Hepatocyte (in vitro differentiated cells): Measurements from ENCODE around the gene TRIOBP. TPM values are rescaled to one million over a fixed set of nuclear protein-coding genes. Genes with fewer than 3 reads are reported as not detected.

Source experiments
- DNase-seq: peaks from one replicate; pipeline ENCODE4 v3.0.0-alpha.2; 2016; ENCODE audit warnings: low spot score
- H2AFZ ChIP-seq: fragments of 200-600 bp; sonication (generic); 2 replicates; pipeline ENCODE4 v1.6.0; 2016; ENCODE audit warnings: antibody characterized with exemption, mild to moderate bottlenecking
- H3K27ac ChIP-seq: fragments of 200-600 bp; sonication (generic); 2 replicates; pipeline ENCODE4 v1.5.1; 2016; ENCODE audit warnings: mild to moderate bottlenecking
- H3K27me3 ChIP-seq: fragments of 200-600 bp; sonication (generic); 2 replicates; pipeline ENCODE4 v1.6.1; 2016
- H3K36me3 ChIP-seq: fragments of 200-600 bp; sonication (generic); replicated peaks from 2 replicates; pipeline ENCODE4 v1.5.1; 2016; ENCODE audit warnings: low read depth; ENCODE audit not compliant: insufficient read depth
- H3K4me1 ChIP-seq: fragments of 200-600 bp; sonication (generic); 2 replicates; pipeline ENCODE4 v1.5.1; 2016; ENCODE audit warnings: mild to moderate bottlenecking, moderate library complexity; ENCODE audit not compliant: insufficient read depth
- H3K4me2 ChIP-seq: fragments of 200-600 bp; sonication (generic); 2 replicates; pipeline ENCODE4 v1.6.0; 2016
- H3K4me3 ChIP-seq: fragments of 200-600 bp; sonication (generic); 2 replicates; pipeline ENCODE4 v1.5.1; 2016; ENCODE audit warnings: mild to moderate bottlenecking
- H3K79me2 ChIP-seq: fragments of 200-600 bp; sonication (generic); 2 replicates; pipeline ENCODE4 v1.6.0; 2017; ENCODE audit warnings: mild to moderate bottlenecking
- H3K9me2 ChIP-seq: fragments of 200-600 bp; sonication (generic); replicated peaks from 2 replicates; pipeline ENCODE4 v1.6.0; 2017; ENCODE audit warnings: mild to moderate bottlenecking; ENCODE audit not compliant: insufficient read depth
- H3K9me3 ChIP-seq: fragments of 200-600 bp; sonication (generic); 2 replicates; pipeline ENCODE4 v1.5.1; 2016; ENCODE audit warnings: low read depth, mild to moderate bottlenecking
- H4K20me1 ChIP-seq: fragments of 200-600 bp; sonication (generic); 2 replicates; pipeline ENCODE4 v1.6.0; 2016; ENCODE audit warnings: mild to moderate bottlenecking; ENCODE audit not compliant: insufficient read depth, poor library complexity, severe bottlenecking
- CTCF ChIP-seq: fragments of 200-600 bp; sonication (generic); IDR thresholded peaks from 2 replicates; pipeline ENCODE4 v1.5.1; 2016; ENCODE audit warnings: antibody characterized with exemption, mild to moderate bottlenecking; ENCODE audit not compliant: poor library complexity
- EZH2 ChIP-seq: fragments of 200-600 bp; sonication (generic); IDR thresholded peaks from 2 replicates; pipeline ENCODE4 v1.6.1; 2016; ENCODE audit warnings: antibody characterized with exemption, mild to moderate bottlenecking, borderline replicate concordance
- EZH2phosphoT487 ChIP-seq: fragments of 200-600 bp; sonication (generic); IDR thresholded peaks from one replicate; pipeline ENCODE4 v1.6.1; 2018; ENCODE audit warnings: antibody characterized with exemption, mild to moderate bottlenecking, low read depth, moderate library complexity; ENCODE audit not compliant: unreplicated experiment, severe bottlenecking
- WGBS: methylation state at CpG from one replicate; pipeline ENCODE4 v1.1.6; 2016; ENCODE audit warnings: low lambda C conversion rate; ENCODE audit errors: missing lambda C conversion rate; 5-methylcytosine and 5-hydroxymethylcytosine counted together
- polyA plus RNA-seq: library from polyadenylated mRNA; unstranded; fragments of >200 nt; fragmentation: Nextera tagmentation; extraction: Ambion mirVana; gene quantifications from 2 replicates; pipeline ENCODE4 v1.2.1, GENCODE V29; 2016
- total RNA-seq: library from RNA; depleted of rRNA; stranded (reverse); fragments of >200 nt; gene quantifications from 2 replicates; pipeline ENCODE4 v1.2.3, GENCODE V29; 2014

TRIOBP gene
- total and polyA plus RNA-seq, 2 experiments from 2014 or later: 57.2 to 96.1 TPM

GRCh38 chr22:37805810-37806277 lies 109.0 kb downstream of the TRIOBP start:
- Histone ChIP-seq H2AFZ (no peak overlapping the region), H3K9me3 (no peaks in the 10 kb centered on the region), H4K20me1 (peaks cover 7% of the 10 kb centered on the region), H3K36me3 (no peaks in the 10 kb centered on the region), H3K27me3 (no peaks in the 10 kb centered on the region), H3K9me2 (no peaks in the 10 kb centered on the region), H3K4me3 (peak overlapping the region; percentile 69), H3K27ac (peak overlapping the region; percentile 88), H3K79me2 (peaks cover 26% of the 10 kb centered on the region), H3K4me1 (peaks cover 29% of the 10 kb centered on the region), H3K4me2 (peak overlapping the region; percentile 93)
- no peak for TF ChIP-seq EZH2
- TF ChIP-seq CTCF: no peak
- no peak for TF ChIP-seq EZH2phosphoT487
- 88% methylated on average over 10 of the region's 10 CpGs for WGBS
- DNase-seq: no peak

GRCh38 chr22:37806409-37807333 lies 109.8 kb downstream of the TRIOBP start:
- H3K9me3 ChIP-seq: no peaks in the 10 kb centered on the region
- peak; percentile 50 for DNase-seq
- H3K27me3 ChIP-seq: no peaks in the 10 kb centered on the region
- WGBS: 6% methylated on average over 19 of the region's 19 CpGs
- peaks cover 26% of the 10 kb centered on the region for H3K79me2 ChIP-seq
- TF ChIP-seq EZH2 (no peak), EZH2phosphoT487 (no peak), CTCF (no peak)
- peak overlapping the region; percentile 69 for H3K4me3 ChIP-seq
- peaks cover 29% of the 10 kb centered on the region for H3K4me1 ChIP-seq
- H3K36me3 ChIP-seq: no peaks in the 10 kb centered on the region
- H4K20me1 ChIP-seq: peaks cover 7% of the 10 kb centered on the region
- H2AFZ ChIP-seq: no peak overlapping the region
- peak overlapping the region; percentile 93 for H3K4me2 ChIP-seq
- H3K9me2 ChIP-seq: no peaks in the 10 kb centered on the region
- peak overlapping the region; percentile 88 for H3K27ac ChIP-seq

- H3K4me1 ChIP-seq: peaks cover 29% of the 10 kb centered on the region
- peak within 1 kb of the TSS; percentile 69 for H3K4me3 ChIP-seq
- 3% methylated on average over 35 of the region's 73 CpGs for WGBS
- H3K36me3 ChIP-seq: no peaks in the 10 kb centered on the region
- peaks cover 26% of the 10 kb centered on the region for H3K79me2 ChIP-seq
- H3K9me2 ChIP-seq: no peaks in the 10 kb centered on the region
- peaks cover 7% of the 10 kb centered on the region for H4K20me1 ChIP-seq
- peak within 1 kb of the TSS; percentile 93 for H3K4me2 ChIP-seq
- H3K27ac ChIP-seq: peak within 1 kb of the TSS; percentile 88
- no peak within 1 kb of the TSS for H2AFZ ChIP-seq
- DNase-seq: peak; percentile 98
- H3K9me3 ChIP-seq: no peaks in the 10 kb centered on the region
- TF ChIP-seq EZH2 (no peak), CTCF (no peak), EZH2phosphoT487 (no peak)
- H3K27me3 ChIP-seq: no peaks in the 10 kb centered on the region
Measured at GRCh38 chr22:37807410-37808293, 110.8 kb downstream of the TRIOBP start, which contains the start of gene GCAT. TSS of gene GCAT (plus strand) at chr22:37807934. CDS start at chr22:37807968, 34 bp downstream.
